HG02884 (cell line): ENCODE measurements around the gene TELO2.
A peak's percentile ranks its signal among the peaks of the same experiment; 100 is the strongest.
"Not testable (repeated sequence)": the region's sequence is repeated elsewhere in the genome, so short reads cannot be mapped to it uniquely, and the experiment has no call there.

Experiments
- ATAC-seq: cut with Tn5 transposase; IDR thresholded peaks from one replicate; pipeline ENCODE4 v1.9.1; 2021; ENCODE audit warnings: mild to moderate bottlenecking, moderate library complexity; ENCODE audit not compliant: unreplicated experiment

The TELO2 gene

DNA sequence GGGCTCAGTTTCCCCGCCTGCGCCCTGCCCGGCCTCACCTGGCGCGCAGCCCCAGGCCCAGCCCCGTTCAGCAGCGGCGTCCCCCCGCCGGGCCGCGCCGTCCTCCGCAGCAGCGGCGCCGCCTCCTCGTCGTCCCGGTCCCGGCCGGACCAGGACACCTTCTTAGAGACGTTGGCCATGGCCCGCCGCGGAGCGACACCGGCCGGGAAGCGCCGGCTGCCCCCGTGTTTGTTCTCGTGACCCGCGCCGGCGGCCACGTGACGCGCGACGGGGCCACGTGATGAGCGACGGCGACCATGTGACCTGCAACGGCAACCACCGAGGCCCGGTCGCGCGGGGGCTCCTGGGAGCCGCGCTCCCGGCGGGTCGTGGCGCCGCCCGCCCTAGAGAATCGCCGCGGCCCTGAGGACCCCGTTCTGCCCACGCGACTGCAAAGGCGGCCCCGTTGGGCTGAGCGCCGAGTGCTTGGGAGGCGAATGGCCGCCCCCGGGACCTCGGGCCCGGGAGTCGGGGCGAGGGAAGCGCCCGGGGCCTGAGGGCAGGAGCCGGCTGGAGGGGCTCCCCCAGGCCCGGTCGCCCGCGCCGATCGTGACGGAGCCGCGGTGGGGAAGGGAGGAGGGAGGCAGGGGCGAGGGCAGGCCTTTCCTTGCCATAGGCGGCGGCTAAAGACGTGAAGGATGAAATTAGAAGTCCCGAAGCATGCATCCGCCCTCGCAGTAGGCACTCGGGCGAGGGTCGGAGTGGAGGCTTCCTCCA is 18.2 kb upstream of the TELO2 start, which contains the start of gene CLCN7:
CLCN7 (minus strand) TSS at position 233 of the 756 bp plus-strand sequence; CDS start at position 179, 54 bp downstream.
- ATAC-seq = peak; percentile 75

DNA sequence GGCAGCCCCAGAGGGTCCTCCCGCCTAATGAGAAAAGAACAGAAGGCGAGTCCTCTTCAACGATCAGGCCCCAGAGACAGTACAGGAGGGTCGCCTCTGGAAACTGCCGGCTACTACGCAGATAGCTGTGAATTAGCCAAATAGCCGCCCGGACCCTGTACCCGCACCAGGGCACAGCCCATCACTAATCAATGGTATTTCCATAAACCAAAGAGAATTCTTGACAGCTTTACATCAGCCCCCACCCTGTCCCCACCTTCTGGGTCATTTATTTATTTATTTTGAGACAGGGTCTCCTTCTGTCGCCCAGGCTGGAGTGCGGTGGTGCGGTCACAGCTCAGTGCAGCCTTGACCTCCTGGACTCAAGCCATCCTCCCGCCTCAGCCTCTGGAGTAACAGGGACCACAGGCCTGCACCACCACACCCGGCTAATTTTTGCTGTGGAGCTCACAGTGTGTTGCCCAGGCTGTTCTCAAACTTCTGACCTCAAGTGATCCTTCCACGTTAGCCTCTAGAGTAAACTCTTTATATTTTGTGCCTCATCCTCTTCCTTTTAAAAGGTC is 17.5 kb upstream of the TELO2 start:
- no peak for ATAC-seq

DNA sequence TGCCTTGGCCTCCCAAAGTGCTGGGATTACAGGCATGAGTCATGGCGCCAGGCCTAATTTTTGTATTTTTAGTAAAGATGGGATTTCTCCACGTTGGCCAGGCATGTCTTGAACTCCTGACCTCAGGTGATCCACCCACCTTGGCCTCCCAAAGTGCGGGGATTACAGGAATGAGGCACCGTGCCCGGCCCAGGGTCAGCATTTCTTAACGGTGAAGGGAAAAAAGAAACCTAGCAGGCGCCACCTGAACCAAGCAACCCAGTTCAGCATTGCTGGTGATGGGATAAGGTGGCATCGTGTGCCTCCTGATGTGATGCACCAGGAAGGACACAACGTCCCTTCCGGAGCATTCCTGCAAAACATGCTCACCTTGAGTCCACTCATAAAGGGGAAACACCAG is 16.1 kb upstream of the TELO2 start:
- no peak for ATAC-seq

DNA sequence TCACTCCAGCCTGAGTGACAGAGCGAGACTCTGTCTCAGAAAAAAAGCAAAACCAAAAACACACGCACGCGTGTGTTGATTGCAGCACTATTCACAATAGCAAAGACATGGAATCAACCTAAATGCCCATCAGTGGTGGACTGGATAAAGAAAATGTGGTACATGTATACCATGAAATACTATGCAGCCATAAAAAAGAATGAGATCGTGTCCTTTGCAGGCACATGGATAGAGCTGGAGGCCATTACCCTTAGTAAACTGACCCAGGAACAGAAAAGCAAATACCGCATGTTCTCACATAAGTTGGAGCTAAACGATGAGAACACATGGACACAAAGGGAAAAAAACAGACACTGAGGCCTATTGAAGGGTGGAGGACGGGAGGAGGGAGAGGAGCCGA is 14.2 kb upstream of the TELO2 start:
- ATAC-seq = not testable (repeated sequence)

DNA sequence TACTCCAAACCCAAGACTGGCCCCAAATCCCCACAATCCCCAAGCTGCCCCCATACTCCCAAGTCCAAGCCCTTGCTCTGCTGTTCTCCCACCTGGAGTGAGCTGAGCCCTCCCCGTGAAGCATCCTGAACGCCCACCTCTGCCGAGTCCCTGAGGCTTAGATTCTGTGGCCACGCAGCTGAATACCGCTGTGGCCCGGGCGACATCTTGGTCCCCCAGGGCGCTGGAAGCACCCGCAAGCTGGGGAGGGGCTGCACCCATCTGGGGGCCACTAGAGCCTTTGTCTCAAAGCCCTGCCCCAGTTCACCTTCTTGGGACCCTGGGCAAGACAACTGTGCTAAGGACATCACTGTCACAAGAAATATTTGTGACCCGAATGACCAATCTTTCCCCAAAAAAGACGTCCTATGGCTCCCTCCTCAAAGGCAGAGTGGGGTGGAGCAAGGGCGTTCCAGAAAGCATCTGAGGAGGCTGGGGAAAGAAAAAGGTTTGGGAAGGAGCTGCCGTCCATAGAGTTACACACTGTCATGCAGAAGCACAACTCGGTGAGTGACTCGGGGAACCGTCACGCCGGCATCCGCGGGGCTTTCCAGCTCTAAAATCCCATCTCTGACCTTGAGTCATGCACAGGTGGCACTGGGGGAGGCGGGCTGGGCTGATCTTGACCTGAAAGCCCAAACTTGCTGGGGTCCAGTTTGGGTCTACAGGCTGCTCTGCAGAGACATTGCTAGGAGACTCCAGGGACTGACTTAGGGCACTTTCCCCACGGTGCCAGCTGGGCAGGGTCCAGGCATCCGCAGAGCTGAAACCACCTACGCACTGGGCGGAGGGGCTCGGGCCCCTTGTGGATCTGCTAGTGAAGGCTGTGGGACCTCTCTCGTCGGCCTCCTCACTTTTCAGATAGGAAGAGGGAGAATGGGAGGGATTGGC is 11.0 kb upstream of the TELO2 start:
- no peak for ATAC-seq

DNA sequence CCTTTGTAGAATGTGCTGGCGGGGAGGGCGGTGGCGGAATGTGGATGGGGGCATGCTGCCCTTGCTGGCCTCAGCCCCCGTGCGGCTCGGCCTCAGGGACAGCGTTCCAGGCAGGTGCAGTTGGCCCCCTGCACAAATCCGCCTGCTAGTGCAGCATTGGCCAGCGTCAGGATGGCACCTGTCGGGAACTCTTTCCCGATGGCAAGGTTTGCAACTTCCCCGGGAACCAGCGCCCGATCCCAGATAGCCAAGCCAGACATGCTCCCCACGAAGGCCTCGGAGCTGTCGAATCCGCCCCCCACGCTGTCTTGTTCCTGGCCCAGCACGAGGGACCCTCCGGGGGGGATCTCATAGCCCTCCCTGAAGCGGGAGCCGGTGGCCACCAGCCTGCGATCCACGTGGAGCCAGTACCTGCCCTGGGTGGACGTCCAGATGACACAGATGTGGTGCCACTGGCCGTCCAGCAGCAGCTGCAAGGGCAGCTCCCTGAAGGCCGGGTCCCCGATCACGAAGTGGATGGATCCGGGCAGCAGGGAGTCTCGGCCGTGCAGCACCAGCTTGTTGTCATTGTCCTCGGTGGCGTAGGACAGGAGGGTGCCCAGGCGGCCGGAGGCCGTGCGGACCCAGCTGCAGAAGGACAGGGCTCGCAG is 7.2 kb upstream of the TELO2 start:
- ATAC-seq = no peak

DNA sequence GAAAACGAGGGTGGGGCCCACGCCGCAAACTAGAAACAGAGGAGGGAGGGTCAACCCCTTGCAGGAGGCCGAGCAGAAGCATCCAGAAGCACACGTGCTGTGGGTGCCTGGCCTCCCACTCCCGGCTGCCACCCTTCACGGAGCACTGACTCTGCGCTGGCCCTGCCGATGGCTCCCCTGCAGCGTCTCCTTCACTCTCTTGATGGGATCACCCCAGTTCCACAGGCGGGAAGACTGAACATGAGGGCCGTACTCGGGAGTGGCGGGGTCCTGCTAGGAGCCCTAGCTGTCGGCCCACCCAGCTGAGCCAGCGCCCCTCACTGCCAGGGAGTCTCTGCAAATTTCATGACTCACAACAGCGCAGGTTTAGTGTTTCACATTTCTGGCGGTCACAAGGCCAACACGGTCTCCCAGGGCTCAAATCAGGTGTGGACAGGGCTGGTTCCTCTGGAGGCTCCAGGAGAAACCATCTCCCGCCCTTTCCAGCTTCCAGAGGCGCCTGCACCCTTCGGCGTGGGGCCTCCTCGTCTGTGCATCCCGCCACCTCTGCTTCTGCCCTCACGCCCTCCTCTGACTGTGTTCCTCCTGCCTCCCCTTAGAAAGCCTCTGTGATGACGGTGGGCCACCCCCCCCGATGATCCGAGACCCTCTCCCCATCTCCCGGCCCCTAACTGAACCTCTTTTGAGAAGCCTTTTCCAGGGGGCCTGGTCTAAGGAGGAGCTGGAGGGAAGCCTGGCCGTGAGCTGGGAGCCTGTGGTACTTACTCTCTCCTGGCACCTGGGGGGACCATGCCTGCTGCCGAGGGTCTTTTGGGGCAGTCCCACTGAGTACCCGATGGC is 6.4 kb upstream of the TELO2 start:
- no peak for ATAC-seq

DNA sequence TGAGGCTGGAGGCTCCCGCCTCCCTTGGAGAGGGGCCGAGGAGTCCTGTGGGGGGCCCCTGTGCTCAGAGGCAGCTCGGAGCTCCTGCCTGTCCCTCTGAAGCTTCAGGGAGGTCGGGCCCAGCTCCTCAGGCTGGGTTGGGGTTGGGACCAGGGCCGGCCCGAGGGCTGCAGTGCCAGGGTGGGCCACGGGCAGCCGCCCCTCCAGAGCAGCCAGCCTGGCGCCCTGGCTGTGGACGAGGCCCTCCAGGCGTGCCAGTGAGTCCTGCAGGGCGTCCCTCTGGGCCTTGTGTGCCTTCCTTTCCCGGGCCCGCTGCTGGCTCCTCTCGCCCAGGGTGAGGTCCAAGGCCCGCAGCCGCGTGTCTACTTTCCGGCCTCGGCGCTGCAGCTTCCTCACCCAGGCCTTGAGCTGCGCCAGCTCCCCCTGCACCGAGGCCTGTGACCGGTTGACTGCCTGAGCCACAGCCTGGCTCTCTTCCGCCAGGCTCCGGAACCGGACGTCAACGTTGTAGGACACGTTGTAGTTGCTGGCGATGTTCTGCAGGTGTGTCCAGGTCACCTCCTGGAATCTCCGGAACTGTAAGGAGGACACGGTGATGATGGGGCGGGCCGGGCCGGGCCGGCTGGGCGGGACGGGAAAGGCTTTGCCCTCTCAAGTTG is 5.6 kb upstream of the TELO2 start:
- ATAC-seq = no peak

DNA sequence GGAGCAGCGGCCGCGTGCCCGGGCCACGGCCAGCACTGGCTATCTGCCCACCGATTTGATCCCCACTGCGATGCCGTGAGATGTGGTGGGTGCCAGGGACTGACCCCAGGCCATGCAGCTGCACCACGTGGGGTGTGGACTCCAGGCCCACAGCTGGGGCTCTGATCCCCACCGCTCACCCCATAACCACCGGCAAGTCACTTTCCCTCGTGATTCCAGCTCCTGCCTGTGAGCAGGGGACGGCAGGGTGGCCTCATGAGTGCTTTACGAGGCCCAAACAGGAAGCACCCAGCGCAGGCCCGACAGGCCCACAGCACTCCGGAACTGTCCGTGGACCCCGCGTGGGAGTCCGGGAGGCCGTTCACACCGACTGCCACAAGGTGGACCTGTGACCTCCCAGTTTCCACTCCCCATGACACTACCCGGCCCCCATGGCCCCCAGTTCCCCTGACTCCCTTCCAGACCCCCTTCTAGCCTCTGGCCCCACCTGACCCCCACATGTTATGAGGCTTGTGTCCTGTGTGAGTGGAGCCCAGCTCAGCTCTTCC is 5.0 kb upstream of the TELO2 start:
- ATAC-seq = no peak

DNA sequence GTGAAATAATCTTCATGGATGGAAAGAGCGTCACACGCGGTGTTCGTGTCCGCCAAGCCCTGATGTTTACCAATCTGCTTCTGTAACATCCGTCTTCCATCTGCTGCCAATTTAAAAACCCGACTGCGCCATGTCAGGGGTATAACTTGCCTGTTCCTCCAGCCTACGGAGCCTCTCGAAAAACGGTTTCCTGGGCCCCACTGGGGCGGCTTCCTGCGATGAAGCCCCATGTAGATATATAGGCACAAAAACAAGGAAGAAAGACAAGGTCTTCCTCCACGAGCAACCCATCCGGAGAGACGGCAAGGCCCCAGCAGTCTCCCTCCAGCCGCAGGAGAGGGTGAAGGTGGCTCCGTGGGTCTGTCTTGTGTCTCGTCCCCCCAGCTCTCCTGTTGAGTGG is 4.5 kb upstream of the TELO2 start, which contains the start of gene PTX4:
PTX4 (minus strand) TSS at position 326 of the 400 bp plus-strand sequence; CDS start at position 291, 35 bp downstream.
- no peak for ATAC-seq

DNA sequence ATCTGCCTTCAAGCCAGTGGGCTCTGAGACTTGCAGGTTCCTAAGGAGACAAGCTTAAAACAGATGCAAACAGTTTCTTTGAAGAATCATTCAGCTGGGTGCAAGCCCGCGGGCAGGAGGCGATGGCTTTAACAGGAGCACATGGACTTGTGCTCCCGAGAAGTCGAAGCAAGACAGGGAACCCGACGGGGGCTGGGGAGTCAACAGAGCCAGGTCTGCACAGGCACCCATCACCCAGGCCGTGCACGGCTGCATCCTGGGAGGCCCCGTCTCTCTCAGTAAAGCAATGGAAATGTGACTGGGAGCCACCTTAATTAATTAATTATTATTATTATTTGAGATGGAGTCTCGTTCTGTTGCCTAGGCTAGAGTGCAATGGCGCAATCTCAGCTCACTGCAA is 4.1 kb upstream of the TELO2 start:
- no peak for ATAC-seq

DNA sequence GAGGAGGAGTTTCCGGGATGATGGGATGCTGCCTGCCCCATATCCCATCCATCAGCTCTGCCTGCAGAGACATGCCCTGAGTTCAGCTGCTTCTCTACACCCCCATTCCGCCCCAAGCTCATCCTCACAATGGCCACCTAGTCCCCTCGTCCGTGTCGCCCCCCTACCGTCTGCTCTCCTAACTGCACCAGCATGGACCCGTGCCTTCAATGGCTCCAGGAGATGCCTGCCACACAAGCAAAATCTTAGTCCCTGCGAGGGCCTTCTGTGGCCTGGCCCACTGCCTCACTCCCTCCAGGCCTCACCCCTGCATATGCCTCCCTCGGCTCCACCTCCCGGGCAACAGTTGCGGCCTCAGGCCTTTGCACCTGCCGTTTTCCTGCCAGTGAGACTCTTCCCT is 1.8 kb upstream of the TELO2 start:
- no peak for ATAC-seq

DNA sequence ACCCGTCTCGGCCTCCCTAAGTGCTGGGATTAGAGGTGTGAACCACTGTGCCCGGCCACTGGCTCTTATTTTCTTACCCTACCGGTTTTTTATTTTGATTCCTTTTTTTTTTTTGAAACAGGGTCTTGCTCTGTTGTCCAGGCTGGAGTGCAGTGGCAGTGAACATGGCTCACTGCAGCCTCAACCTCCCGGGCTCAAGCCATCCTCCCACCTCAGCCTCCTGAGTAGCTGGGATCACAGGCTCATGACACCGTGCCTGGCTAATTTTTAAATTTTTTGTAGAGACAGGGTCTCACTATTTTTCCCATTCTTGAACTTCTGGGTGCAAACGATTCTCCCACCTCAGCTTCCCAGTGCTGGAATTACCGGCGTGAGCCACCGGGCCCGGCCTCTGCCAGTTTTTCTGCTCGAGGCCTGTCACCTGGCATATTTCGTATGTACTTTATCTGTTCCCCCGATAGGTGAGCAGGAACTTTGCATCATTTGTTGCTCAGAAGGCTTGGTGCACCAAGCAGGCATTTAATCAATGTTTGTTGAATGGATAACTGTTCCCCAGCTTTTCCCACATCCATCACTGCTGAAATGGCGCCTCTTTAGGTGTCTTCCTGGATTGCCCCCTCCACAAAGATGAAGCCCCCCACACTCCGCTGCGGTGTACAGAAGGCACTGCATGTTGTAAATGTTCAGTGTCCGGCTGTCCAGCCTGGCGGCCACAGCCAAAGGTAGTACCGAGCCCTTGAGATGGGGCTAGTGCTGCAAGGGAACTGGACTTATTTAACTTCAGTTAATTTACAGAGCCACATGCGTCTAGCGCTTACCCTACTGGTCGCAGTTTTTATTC is 858 bp upstream of the TELO2 start:
- no peak for ATAC-seq

DNA sequence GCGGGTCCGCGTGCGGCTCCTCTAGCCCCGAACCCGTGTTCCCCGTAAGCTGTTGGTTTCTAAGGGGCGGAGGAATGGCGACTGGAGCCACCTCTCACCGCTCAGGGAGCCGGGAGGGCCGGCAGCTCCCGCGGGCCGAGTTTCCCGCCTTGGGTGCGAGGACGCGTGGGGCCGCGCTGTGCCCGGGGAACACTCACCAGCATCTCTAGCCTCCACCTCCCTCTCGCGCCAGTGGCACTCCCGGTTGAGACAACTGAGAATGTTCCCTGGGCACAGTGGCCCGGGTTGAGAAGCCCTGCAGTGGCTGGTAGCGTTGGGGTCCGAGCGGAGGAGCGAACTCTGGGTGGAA is 560 bp downstream of the TELO2 start:
- ATAC-seq = no peak

DNA sequence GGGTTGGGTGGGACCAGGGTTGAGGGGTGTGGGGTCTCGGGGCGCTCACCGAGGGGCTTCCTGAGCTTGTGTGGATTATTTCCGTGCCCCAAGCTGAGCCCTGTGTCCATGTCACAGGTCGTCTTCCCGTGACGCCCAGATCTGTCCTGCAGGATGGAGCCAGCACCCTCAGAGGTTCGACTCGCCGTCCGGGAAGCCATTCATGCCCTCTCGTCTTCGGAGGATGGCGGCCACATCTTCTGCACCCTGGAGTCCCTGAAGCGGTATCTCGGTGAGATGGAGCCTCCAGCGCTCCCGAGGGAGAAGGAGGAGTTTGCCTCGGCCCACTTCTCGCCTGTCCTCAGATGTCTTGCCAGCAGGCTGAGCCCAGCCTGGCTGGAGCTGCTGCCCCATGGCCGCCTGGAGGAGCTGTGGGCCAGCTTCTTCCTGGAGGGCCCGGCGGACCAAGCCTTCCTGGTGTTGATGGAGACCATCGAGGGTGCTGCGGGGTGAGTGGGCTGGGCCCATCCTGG is 1.0 kb downstream of the TELO2 start:
- ATAC-seq = no peak

DNA sequence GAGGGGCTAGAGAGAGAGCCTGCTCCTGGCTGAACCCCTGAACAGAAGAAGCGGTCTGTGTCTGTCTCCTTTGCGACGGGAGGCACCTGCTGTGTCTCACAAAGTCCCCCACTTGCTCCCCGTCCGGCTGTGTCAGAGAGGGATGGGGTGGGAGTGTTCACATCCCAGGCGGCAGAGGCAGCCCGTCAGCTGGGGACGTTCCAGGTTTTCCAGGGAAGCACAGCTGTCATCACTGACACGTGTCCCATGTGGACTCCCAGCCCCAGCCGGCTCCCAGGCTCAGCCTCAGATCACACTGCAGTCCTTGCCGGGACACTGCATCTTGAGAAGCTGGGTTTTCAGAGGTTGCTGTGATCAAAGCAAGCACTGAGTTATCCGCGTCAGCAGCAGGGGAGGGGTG is 1.6 kb downstream of the TELO2 start:
- ATAC-seq = no peak

DNA sequence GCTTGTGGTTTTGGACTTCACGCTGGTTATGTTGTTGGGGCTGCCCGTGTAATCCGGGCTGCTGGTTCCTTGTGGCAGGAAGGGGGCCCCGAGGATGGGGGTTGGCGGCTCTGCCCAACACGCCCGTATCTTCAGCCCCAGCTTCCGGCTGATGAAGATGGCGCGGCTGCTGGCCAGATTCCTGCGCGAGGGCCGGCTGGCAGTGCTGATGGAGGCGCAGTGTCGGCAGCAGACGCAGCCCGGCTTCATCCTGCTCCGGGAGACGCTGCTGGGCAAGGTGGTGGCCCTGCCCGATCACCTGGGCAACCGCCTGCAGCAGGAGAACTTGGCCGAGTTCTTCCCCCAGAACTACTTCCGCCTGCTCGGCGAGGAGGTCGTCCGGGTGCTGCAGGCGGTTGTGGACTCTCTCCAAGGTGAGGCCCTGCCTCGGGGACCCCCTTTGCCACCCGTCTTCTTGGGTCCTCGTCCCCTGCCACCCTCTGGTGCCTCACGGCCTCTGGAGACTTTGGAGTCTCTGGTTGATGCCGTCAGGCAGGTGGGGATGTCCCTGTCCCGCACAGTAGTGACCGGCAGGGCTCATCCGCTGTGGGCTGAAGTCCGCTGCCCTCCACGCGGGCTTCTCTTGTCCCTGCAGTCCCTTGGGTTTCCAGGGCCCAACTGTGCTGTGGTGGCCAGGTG is 2.2 kb downstream of the TELO2 start:
- no peak for ATAC-seq

DNA sequence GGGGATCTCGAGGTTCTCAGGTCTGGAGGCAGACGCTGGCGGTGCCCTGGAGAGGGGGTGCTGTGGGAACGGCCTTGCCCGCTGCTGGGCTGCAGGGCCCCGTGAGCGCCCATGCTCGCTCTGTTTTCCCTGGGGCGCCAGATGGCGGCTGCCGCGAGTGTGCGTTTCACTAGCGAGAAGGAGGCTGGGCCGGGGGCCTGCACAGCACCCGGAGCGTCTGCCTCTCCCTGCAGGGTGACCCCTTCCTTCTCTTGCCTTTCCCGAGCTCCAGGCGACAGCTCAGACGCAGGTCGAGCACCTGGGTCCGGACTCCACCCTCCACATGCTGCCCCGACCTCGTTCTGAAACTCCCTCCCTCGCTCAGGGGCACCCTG is 2.7 kb downstream of the TELO2 start:
- ATAC-seq = no peak
